ENCODE data around the gene GLYATL3. TPM values are rescaled to one million over a fixed set of nuclear protein-coding genes. Genes with fewer than 3 reads are reported as not detected.

Gene GLYATL3
- polyA plus RNA-seq, 3 donors: not detected

GRCh38 chr6:49513153-49513989 is 13.6 kb downstream of the GLYATL3 start:
- no peak for DNase-seq

- no peak for DNase-seq
Observed at GRCh38 chr6:49514571-49515484, 15.1 kb downstream of the GLYATL3 start.

GRCh38 chr6:49515485-49516146 is 15.9 kb downstream of the GLYATL3 start:
- no peak for DNase-seq

GRCh38 chr6:49516147-49516505 is 16.4 kb downstream of the GLYATL3 start:
- no peak for DNase-seq

- no peak for DNase-seq
Observed at GRCh38 chr6:49517919-49518318, 18.2 kb downstream of the GLYATL3 start.

GRCh38 chr6:49519660-49520059 is 19.9 kb downstream of the GLYATL3 start:
- DNase-seq: no peak

DNA sequence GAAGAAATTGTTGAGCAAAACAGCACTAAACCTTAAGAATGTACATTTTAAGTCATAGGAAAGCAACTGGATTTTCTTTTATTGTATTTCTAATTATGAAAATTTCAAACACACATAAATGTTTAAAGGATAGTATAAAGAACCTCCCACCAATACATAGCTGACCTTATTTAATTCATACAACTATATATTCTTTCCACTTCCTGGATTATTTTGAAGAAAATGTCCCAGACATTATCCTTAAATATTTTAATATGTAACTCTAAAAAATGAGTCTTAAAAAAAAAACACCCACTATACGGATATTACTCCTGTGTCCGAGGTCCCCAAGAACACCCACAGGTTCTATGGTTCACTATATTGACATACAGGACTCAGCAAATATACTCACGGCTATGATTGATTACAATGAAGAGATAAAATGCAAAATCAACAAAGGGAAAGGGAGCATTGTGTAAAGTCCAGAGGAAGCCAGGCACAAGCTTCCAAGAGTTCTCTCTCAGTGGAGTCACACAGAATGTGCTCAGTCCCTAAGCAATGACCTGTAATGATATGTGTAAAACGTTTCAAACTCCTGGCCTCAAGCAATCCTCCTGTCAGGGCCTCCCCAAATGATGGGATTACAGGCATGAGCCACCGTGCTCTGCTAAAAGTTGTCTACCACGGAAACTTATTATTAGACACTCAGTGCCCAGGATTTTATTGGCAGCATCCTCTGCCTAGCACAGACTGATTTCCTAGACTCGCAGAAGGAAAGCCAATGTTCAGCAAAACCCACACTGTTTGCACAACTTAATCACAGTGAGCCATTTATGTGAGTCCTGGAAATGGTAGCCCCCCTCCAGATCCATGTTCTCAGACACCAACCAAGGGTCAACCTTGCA is 23.2 kb downstream of the GLYATL3 start:
- DNase-seq: no peak

DNA sequence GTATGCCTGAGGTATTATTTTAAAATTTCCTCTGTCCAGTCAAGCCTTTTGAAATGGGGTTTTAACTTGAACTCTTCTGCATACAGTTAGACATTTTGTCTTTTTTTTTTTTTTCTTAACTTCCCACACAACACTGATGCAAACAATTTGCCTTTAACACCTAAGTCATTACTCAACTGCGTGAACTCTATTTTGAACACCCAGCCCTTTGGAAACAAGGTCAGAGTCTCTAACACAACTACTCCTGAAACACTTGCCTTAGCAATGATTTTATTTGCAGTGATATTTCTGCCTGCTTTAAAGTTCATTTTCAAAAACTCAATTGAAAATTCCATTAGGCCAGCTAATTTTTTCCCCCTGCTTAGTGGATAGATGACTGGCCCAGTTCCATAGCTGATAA is 24.2 kb downstream of the GLYATL3 start:
- no peak for DNase-seq

GRCh38 chr6:49524541-49524940 is 24.8 kb downstream of the GLYATL3 start:
- DNase-seq: no peak

GRCh38 chr6:49526598-49526997 is 26.9 kb downstream of the GLYATL3 start:
- DNase-seq: no peak

DNA sequence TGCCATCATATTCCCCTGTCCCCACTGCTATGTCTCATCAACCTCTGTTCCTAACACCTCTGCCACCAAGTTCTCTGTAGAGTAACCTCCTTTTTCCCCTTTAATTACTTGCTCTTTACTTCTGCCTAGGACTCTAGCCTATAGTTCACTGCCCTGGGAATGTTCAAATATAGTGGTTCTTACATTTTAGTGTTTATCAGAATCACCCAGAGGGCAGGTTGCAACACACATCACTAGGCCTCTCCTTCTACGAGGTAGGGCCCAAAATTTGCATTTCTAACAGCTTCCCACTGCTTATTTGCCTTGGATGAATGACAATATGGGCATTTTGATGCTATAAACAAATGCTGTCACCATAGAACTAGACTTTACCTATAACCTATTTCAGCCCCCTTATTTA is 27.6 kb downstream of the GLYATL3 start:
- DNase-seq: no peak

DNA sequence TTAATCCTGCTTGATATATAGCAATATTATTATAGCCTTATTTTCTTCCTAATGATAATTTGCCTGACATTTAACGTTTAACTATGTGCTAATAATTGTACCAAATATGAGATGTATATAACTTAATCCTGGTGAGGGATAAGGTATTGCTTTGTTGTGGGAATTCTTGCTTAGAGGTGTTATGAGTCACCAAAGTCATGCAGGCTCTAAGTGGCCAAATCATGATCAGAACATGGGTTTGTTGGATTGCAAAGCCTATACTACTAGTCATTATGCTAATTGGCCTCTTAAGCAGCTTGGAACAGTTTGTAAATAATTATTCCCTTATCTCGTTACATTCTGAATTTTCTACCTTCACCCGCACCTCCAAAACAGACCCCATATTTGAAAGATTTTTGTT is 28.8 kb downstream of the GLYATL3 start:
- no peak for DNase-seq

DNA sequence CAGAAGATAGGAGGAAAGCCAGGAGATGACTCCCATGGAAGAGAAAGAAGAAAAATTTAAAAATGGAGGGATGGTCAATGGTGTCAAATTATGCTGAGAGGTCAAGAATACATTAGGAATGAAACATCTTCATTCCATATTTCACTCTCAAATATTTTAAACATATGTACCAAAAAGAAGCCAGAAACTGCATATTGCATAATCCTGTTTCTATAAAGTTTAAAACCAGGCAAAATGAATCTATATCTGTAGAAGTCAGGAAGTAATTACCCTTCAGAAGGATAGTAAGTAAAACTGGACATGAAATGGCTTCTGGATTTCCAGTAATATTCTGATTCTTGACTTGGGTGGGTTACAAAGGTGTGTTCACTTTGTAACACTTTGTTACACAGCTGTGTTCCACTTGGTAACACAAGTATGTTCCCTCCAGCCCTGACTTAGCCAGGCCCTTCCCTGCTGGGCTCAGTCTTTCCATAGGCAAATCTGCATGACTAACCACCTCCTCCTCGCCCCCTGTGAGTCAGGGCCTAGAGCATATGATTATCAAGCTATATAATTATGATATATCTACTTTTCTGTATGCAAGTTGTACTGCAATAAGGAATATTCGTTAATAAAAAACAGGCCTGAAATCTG is 30.5 kb downstream of the GLYATL3 start:
- no peak for DNase-seq

DNA sequence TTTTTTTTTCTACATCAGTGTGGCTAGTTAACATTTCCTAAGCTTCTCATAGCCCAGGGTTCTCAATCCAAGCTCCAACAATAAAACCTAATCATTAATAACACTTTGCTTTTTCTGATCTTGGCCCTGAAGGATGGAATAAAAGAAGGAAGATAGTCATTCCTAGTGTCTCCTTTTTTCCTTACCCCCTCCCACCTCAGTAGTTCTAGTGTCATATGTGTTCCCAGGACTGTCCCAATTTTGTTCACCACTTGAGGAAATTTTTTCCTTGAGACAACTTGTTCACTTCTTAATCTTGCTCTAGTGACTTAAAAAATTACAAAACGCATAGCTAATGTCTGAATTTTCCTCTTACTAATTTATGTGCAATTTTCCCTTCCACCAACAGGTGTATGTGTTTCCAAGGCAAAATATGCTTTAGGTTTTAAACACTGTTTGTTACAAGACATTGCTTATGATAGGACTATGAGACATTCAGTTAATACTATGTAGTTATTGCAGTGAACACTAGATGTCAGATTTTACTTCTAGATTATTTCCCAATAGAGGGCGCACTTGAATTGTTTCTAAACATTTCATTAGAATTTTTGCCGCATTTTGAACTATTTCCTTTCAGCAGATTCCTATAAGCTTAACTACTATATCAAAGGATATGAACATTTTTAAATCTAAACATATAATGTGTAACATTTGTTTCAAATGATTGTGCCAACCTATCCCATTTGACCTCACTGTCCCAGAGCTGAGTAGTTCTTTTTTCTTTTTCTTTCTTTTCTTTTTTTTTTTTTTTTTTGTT is 32.2 kb downstream of the GLYATL3 start:
- peak; percentile 36 for DNase-seq

- DNase-seq: no peak
Observed at GRCh38 chr6:49535795-49536194, 36.1 kb downstream of the GLYATL3 start.

DNA sequence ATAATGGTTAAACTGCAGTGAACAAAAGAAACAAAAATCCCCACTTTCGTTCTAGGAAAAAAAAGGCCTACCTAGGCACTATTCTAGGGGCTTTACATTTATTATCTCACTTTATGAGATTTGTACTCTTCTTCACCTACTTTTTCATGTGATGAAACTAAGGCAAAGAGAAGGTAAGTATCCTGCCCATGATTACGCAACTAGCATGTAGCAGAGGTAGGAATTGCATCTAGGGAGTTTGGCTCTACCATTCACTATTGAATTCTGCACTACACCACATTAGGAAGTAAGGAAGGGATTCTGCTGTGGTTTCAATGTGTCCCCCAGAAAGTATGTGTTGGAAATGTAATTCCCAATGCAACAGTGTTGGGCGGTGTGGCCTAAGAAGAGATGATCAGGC is 39.4 kb downstream of the GLYATL3 start:
- DNase-seq: no peak

DNA sequence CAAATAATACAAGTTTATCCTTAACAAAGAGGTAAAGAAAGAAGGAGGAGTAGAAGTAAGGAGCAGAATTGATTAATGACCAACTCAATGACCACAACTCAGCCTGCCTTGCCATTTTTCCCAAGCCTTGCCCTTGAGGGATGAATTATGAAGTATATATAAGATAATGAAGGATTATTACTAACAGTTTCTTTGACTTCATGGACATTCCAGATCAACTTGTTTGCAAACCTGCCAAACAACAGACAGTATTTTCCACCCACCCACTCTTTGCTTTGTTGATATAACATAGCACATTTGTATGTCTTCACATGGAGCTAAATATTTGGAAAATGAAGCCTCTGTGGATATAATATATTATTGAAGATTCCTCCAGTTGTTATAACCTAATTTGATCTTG is 40.9 kb downstream of the GLYATL3 start:
- no peak for DNase-seq

GRCh38 chr6:49541210-49541724 is 41.5 kb downstream of the GLYATL3 start:
- no peak for DNase-seq

DNA sequence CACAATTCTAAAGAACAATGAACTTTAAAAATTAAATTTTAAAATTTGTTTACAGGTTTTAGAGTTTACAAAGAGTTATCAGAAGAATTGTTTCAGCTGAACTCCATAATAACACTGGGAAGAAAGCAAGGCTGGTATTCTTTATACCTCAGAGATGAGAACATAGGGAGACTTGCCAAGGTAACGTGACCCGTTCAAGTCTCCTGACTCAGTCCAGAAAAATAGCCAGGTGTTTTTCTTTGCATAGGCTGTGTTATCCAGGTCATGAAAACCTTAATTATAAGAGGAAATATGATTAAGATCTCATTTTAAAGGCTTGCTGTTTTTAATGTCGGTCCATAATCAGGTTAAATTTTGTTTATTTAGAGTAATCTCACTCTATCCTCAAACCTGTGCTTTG is 42.2 kb downstream of the GLYATL3 start:
- no peak for DNase-seq

Measured in renal pelvis (tissue), 4 donors.